HL-60 (cell line): Measurements from ENCODE around the gene MARCHF3.
"Not testable (repeated sequence)": the region's sequence is repeated elsewhere in the genome, so short reads cannot be mapped to it uniquely, and the experiment has no call there.

Experiments
- DNase-seq, 2 experiments: peaks; one replicate each; pipeline ENCODE4 v3.0.0-alpha.2; 2010 to 2020; ENCODE audit warnings: low read depth in 1 of 2, low spot score in 1 of 2
- H3K27ac ChIP-seq: fragments of 250-450 bp; sonication (Bioruptor Pico); replicated peaks from 2 replicates; pipeline ENCODE4 v1.5.1; 2020; ENCODE audit warnings: mild to moderate bottlenecking, moderate library complexity
- H3K27me3 ChIP-seq: fragments of 250-450 bp; sonication (Bioruptor Pico); 2 replicates; pipeline ENCODE4 v1.5.1; 2021; ENCODE audit warnings: mild to moderate bottlenecking, moderate library complexity; ENCODE audit not compliant: insufficient read depth, poor library complexity, severe bottlenecking
- H3K4me3 ChIP-seq: replicated peaks from 2 replicates; pipeline ENCODE4 v1.5.1; 2011; ENCODE audit warnings: mild to moderate bottlenecking, control low read depth, low read length; ENCODE audit not compliant: insufficient read depth
- CTCF ChIP-seq: IDR thresholded peaks from one replicate; pipeline ENCODE4 v1.5.1; 2011; ENCODE audit warnings: low read length, control low read depth, inconsistent platforms; ENCODE audit not compliant: insufficient read depth
- GABPA ChIP-seq: IDR thresholded peaks from 2 replicates; pipeline ENCODE4 v1.6.1; 2012; ENCODE audit warnings: low read depth
- POLR2AphosphoS5 ChIP-seq: IDR thresholded peaks from 2 replicates; pipeline ENCODE4 v1.6.1; 2012; ENCODE audit warnings: low read depth
- REST ChIP-seq: IDR thresholded peaks from 2 replicates; pipeline ENCODE4 v1.6.1; 2012; ENCODE audit warnings: low read depth; ENCODE audit not compliant: insufficient replicate concordance
- SPI1 ChIP-seq: IDR thresholded peaks from 2 replicates; pipeline ENCODE4 v1.6.1; 2012; ENCODE audit warnings: low read depth, mild to moderate bottlenecking, borderline replicate concordance

MARCHF3 gene

GRCh38 chr5:127008300-127008975 is 21.9 kb downstream of the MARCHF3 start:
- TF ChIP-seq SPI1 = no peak
- TF ChIP-seq POLR2AphosphoS5 = no peak
- TF ChIP-seq CTCF = no peak
- TF ChIP-seq GABPA = no peak
- Histone ChIP-seq H3K27ac (no peak overlapping the region), H3K27me3 (no peaks in the 10 kb centered on the region), H3K4me3 (no peak overlapping the region)
- DNase-seq = no peak

GRCh38 chr5:127007522-127007921 is 22.8 kb downstream of the MARCHF3 start:
- no peak for DNase-seq
- Histone ChIP-seq H3K27me3 (no peaks in the 10 kb centered on the region), H3K4me3 (no peak overlapping the region), H3K27ac (no peak overlapping the region)
- no peak for TF ChIP-seq GABPA
- no peak for TF ChIP-seq REST
- no peak for TF ChIP-seq CTCF
- no peak for TF ChIP-seq SPI1
- TF ChIP-seq POLR2AphosphoS5 = no peak

GRCh38 chr5:127006744-127007143 is 23.6 kb downstream of the MARCHF3 start:
- no peak for DNase-seq
- no peaks in the 10 kb centered on the region for H3K27me3 ChIP-seq
- no peak overlapping the region for H3K4me3 ChIP-seq
- no peak for TF ChIP-seq REST
- no peak for TF ChIP-seq GABPA
- no peak for TF ChIP-seq POLR2AphosphoS5
- no peak for TF ChIP-seq CTCF
- no peak for TF ChIP-seq SPI1
- H3K27ac ChIP-seq = no peak overlapping the region

GRCh38 chr5:127005282-127005681 is 25.1 kb downstream of the MARCHF3 start:
- not testable (repeated sequence) for H3K27ac ChIP-seq, H3K4me3 ChIP-seq, H3K27me3 ChIP-seq, DNase-seq
